ENCODE results near the gene ZNF397. TPM values are rescaled to one million over a fixed set of nuclear protein-coding genes. Genes with fewer than 3 reads are reported as not detected.

Gene ZNF397
- total and polyA plus RNA-seq, 9 of the 15 experiments (the other 6 are each of a cell fraction or from before 2014, with no cell fraction given): 6.4 to 24.2 (median 19.3) TPM

- peak; percentile 15 for FAIRE-seq
- CTCF ChIA-PET (ENCODE audit: low intra/inter-chr PET ratio): interaction anchor here (0.6 kb wide), 1 partner anchor 1511 kb away, joined by 3 read pairs; no protein-coding TSS in a partner anchor
- Histone ChIP-seq H2AFZ (ENCODE audit: low read depth, low read length) (0 out of 2 replicates have a peak overlapping the region, but pooled peaks have one; percentile 30), H3K79me2 (ENCODE audit: control insufficient read depth, insufficient read depth, low read length) (peaks cover 50% of the 10 kb centered on the region), H3K9me1 (ENCODE audit: control insufficient read depth, insufficient read depth, low read length) (no peaks in the 10 kb centered on the region), H4K20me1 (replicated peaks; ENCODE audit: control insufficient read depth, insufficient read depth, low read length) (no peaks in the 10 kb centered on the region), H3K9ac (ENCODE audit: insufficient read depth in 1 of 2, low read depth in 2 of 2, low read length in 2 of 2) (peak overlapping the region; percentile 72 to 93), H3K36me3 (ENCODE audit: control insufficient read depth, insufficient read depth, low read length) (peaks cover 43% of the 10 kb centered on the region), H3K9me3 (replicated peaks; ENCODE audit: control insufficient read depth, insufficient read depth, low read depth, low read length) (no peaks in the 10 kb centered on the region), H3K27me3 (ENCODE audit: control insufficient read depth in 2 of 2, insufficient read depth in 2 of 2, low read length in 2 of 2) (no peaks in the 10 kb centered on the region), H3K27ac (ENCODE audit: extremely low read depth, low read depth, low read length) (peak overlapping the region; percentile 88), H3K4me1 (replicated peaks in 1 of 2; ENCODE audit: control insufficient read depth in 2 of 2, insufficient read depth in 2 of 2, low read length in 2 of 2) (peaks cover 0 to 5% of the 10 kb centered on the region in 2 experiments; a peak in 3 of 5 replicates), H3K4me3 (peak overlapping the region; percentile 72), H3K4me2 (ENCODE audit: insufficient read depth, low read length) (peak overlapping the region; percentile 98)
- in situ Hi-C loops (cut with MboI) (no loop called here), intact Hi-C loops (cut with micrococcal nuclease) (loop anchor here (2.0 to 10.0 kb wide), 3 partner anchors 50 to 286 kb away; partner anchors contain the start of genes ZNF24 and ZNF397)
- TF ChIP-seq TAL1 (IDR thresholded peaks at IDR 0.05) (no peak), TFE3 (CRISPR knock-in tag; IDR thresholded peaks at IDR 0.05) (peak; percentile 92), SMARCA5 (IDR thresholded peaks at IDR 0.05) (no peak), TOE1 (IDR thresholded peaks at IDR 0.05; ENCODE audit: borderline replicate concordance) (peak; percentile 56; the same call in 1 of the 2 replicates), TOE1 (CRISPR knock-in tag; IDR thresholded peaks at IDR 0.05; ENCODE audit: borderline replicate concordance, low read depth) (no peak)
- BruUV-seq (replicated peaks): no TSS peak
- 37% methylated on average over 2 of the region's 2 CpGs for WGBS (ENCODE audit: insufficient coverage, low coverage, missing lambda C conversion rate)
- peak; percentile 9; the same call in 2 of the 3 replicates for ATAC-seq
- POLR2A ChIA-PET: interaction anchor here (0.7 to 1.2 kb wide), 3 partner anchors 15 to 489 kb away, joined by 3 to 4 read pairs (median 3); no protein-coding TSS in a partner anchor
- DNase-seq (ENCODE audit: extremely low read depth in 1 of 4, low spot score in 3 of 4): peak in 1 of 4 experiments; percentile 18
These were observed 50.3 kb downstream of the ZNF397 start for GRCh38 chr18:35291166-35291565.

Data from K562 (cell line).